H1 (cell line): ENCODE results near the gene PPM1L. TPM values are rescaled to one million over a fixed set of nuclear protein-coding genes. Genes with fewer than 3 reads are reported as not detected.

Experiments used
- CTCF ChIA-PET: fragments of 300-600 bp; sonication (Branson Sonifier 250); formaldehyde crosslinking; loops from one replicate; lab custom pipeline; 2021; ENCODE audit not compliant: partially characterized antibody; lab: Charles Lee
- POLR2A ChIA-PET: fragments of 300-600 bp; sonication (Branson Sonifier 250); formaldehyde crosslinking; loops from one replicate; lab custom pipeline; 2021; ENCODE audit warnings: inconsistent platforms; ENCODE audit not compliant: partially characterized antibody; lab: Charles Lee
- DNase-seq, 2 experiments: peaks; one replicate each; pipeline versions ENCODE4 v3.0.0 to v3.0.0-alpha.2; 2010 to 2022; ENCODE audit warnings: low spot score in 2 of 2, low read depth in 1 of 2, mixed read lengths in 1 of 2
- FAIRE-seq: peaks from 2 replicates; lab custom pipeline; 2011; peaks lifted over from hg19 to GRCh38; lab: Jason Lieb, UNC
- H2AFZ ChIP-seq: 2 replicates; pipeline ENCODE4 v1.8.1; 2012; ENCODE audit warnings: low read length, inconsistent platforms
- H2AK5ac ChIP-seq: 2 replicates; pipeline ENCODE4 v1.6.1; 2013; ENCODE audit warnings: low read depth, low read length
- H2BK120ac ChIP-seq: replicated peaks from 2 replicates; pipeline ENCODE3; 2013; ENCODE audit warnings: low read depth, low read length, inconsistent platforms
- H2BK12ac ChIP-seq: 2 replicates; pipeline ENCODE4 v1.6.1; 2013; ENCODE audit warnings: low read depth, low read length
- H2BK15ac ChIP-seq: 2 replicates; pipeline ENCODE4 v1.6.1; 2013; ENCODE audit warnings: low read length
- H2BK20ac ChIP-seq: 2 replicates; pipeline ENCODE4 v1.6.1; 2013; ENCODE audit warnings: low read length
- H2BK5ac ChIP-seq: 2 replicates; pipeline ENCODE4 v1.6.1; 2013; ENCODE audit warnings: low read depth, low read length
- H3K14ac ChIP-seq: 2 replicates; pipeline ENCODE4 v1.6.1; 2013; ENCODE audit warnings: inconsistent platforms; ENCODE audit not compliant: insufficient read length
- H3K18ac ChIP-seq: 2 replicates; pipeline ENCODE4 v1.6.1; 2013; ENCODE audit warnings: low read length; ENCODE audit errors: extremely low read depth
- H3K23ac ChIP-seq: 2 replicates; pipeline ENCODE4 v1.6.1; 2013; ENCODE audit warnings: inconsistent platforms; ENCODE audit not compliant: insufficient read length
- H3K23me2 ChIP-seq: 2 replicates; pipeline ENCODE4 v1.6.1; 2013; ENCODE audit warnings: low read depth, low read length
- H3K27ac ChIP-seq: 2 replicates; pipeline ENCODE4 v1.6.1; 2011; ENCODE audit warnings: low read depth, low read length, inconsistent platforms
- H3K27me3 ChIP-seq, 4 experiments: replicated peaks in 1 of 4; 1 replicate in 1 of 4; 2 replicates in 3 of 4; pipeline versions ENCODE4 v1.6.1 to v1.8.1; 2011 to 2013; ENCODE audit warnings: low read length in 3 of 4, mild to moderate bottlenecking in 3 of 4, inconsistent platforms in 2 of 4, mixed read lengths in 2 of 4, moderate library complexity in 1 of 4; ENCODE audit not compliant: control insufficient read depth in 3 of 4, insufficient read depth in 3 of 4; ENCODE audit errors: extremely low read depth in 1 of 4
- H3K36me3 ChIP-seq, 4 experiments: 2 replicates each; pipeline versions ENCODE4 v1.6.1 to v1.8.1; 2011 to 2013; ENCODE audit warnings: mild to moderate bottlenecking in 4 of 4, low read length in 3 of 4, moderate library complexity in 2 of 4, control low read depth in 1 of 4, inconsistent platforms in 1 of 4; ENCODE audit not compliant: insufficient read depth in 4 of 4, control insufficient read depth in 2 of 4
- H3K4ac ChIP-seq: replicated peaks from 2 replicates; pipeline ENCODE3; 2013; ENCODE audit warnings: low read length, low read depth, mixed read lengths, inconsistent platforms; ENCODE audit not compliant: insufficient read length
- H3K4me1 ChIP-seq, 4 experiments: replicated peaks in 1 of 4; 1 replicate in 1 of 4; 2 replicates in 3 of 4; pipeline versions ENCODE4 v1.6.1 to v1.8.1; 2011 to 2013; ENCODE audit warnings: low read length in 3 of 4, inconsistent platforms in 2 of 4, mixed read lengths in 1 of 4; ENCODE audit not compliant: insufficient read depth in 4 of 4, control insufficient read depth in 3 of 4
- H3K4me2 ChIP-seq, 2 experiments: 2 replicates each; pipeline versions ENCODE4 v1.6.1 to v1.8.1; 2011 to 2013; ENCODE audit warnings: low read depth in 2 of 2, low read length in 2 of 2, control low read depth in 1 of 2, inconsistent platforms in 1 of 2, mild to moderate bottlenecking in 1 of 2; ENCODE audit not compliant: insufficient read depth in 1 of 2
- H3K4me3 ChIP-seq, 4 experiments: fragments of 200-600, 300-600 bp in 1 of 4; sonication (generic), shearing (Covaris generic), sonication (Bioruptor Twin) in 1 of 4; 2 replicates each; pipeline versions ENCODE4 v1.5.1 to v1.8.1; 2011 to 2016; ENCODE audit warnings: low read length in 4 of 4, low read depth in 3 of 4, control low read depth in 2 of 4, inconsistent platforms in 2 of 4, mild to moderate bottlenecking in 2 of 4, mixed read lengths in 1 of 4, moderate library complexity in 1 of 4; ENCODE audit not compliant: insufficient read depth in 2 of 4; ENCODE audit errors: extremely low read depth in 1 of 4
- H3K56ac ChIP-seq: replicated peaks from 2 replicates; pipeline ENCODE3; 2013; ENCODE audit warnings: low read depth, mild to moderate bottlenecking, mixed read lengths, low read length, inconsistent platforms; ENCODE audit not compliant: insufficient read length
- H3K79me1 ChIP-seq: 2 replicates; pipeline ENCODE4 v1.6.1; 2013; ENCODE audit warnings: low read depth, low read length, control low read depth
- H3K79me2 ChIP-seq, 2 experiments: 2 replicates each; pipeline versions ENCODE4 v1.6.1 to v1.8.1; 2012 to 2013; ENCODE audit warnings: low read length in 2 of 2, mild to moderate bottlenecking in 2 of 2, inconsistent platforms in 1 of 2; ENCODE audit not compliant: insufficient read depth in 2 of 2, control insufficient read depth in 1 of 2
- H3K9ac ChIP-seq, 4 experiments: replicated peaks in 1 of 4; 1 replicate in 1 of 4; 2 replicates in 3 of 4; pipeline versions ENCODE4 v1.6.1 to v1.8.1; 2011 to 2013; ENCODE audit warnings: low read depth in 3 of 4, low read length in 3 of 4, control low read depth in 2 of 4, mild to moderate bottlenecking in 2 of 4, moderate library complexity in 2 of 4, inconsistent platforms in 1 of 4; ENCODE audit errors: extremely low read depth in 1 of 4
- H3K9me3 ChIP-seq, 2 experiments: 2 replicates each; pipeline versions ENCODE4 v1.6.1 to v1.8.1; 2012 to 2013; ENCODE audit warnings: mild to moderate bottlenecking in 2 of 2, moderate library complexity in 2 of 2, control low read depth in 1 of 2, inconsistent platforms in 1 of 2, low read depth in 1 of 2, low read length in 1 of 2, mixed read lengths in 1 of 2; ENCODE audit not compliant: insufficient read depth in 2 of 2
- H4K20me1 ChIP-seq, 2 experiments: replicated peaks in 1 of 2; 2 replicates each; pipeline versions ENCODE3 to v1.8.1; 2011 to 2013; ENCODE audit warnings: inconsistent platforms in 2 of 2, low read length in 2 of 2, mild to moderate bottlenecking in 1 of 2; ENCODE audit not compliant: insufficient read depth in 2 of 2, control insufficient read depth in 1 of 2
- H4K5ac ChIP-seq: 2 replicates; pipeline ENCODE4 v1.6.1; 2013; ENCODE audit warnings: low read length, low read depth, mixed read lengths, inconsistent platforms; ENCODE audit not compliant: insufficient read length
- H4K8ac ChIP-seq: 2 replicates; pipeline ENCODE4 v1.8.0; 2013; ENCODE audit warnings: mild to moderate bottlenecking, moderate library complexity, low read length, inconsistent platforms; ENCODE audit not compliant: insufficient read depth; ENCODE audit errors: extremely low read depth
- H4K91ac ChIP-seq: replicated peaks from 2 replicates; pipeline ENCODE3; 2013; ENCODE audit warnings: low read length, mixed read lengths, inconsistent platforms; ENCODE audit not compliant: insufficient read length
- ATF3 ChIP-seq: IDR thresholded peaks from 2 replicates; pipeline ENCODE4 v1.6.1; 2011; ENCODE audit warnings: low read depth, mild to moderate bottlenecking, low read length; ENCODE audit not compliant: insufficient read depth
- BRCA1 ChIP-seq: IDR thresholded peaks from 2 replicates; pipeline ENCODE4 v1.6.1; 2012; ENCODE audit warnings: low read depth, low read length, improper control_type of control experiment
- EP300 ChIP-seq, 2 experiments: IDR thresholded peaks; 1 replicate in 1 of 2; 2 replicates in 1 of 2; pipeline ENCODE4 v1.6.1; 2011 to 2012; ENCODE audit warnings: low read depth in 2 of 2, low read length in 2 of 2, mild to moderate bottlenecking in 2 of 2, borderline replicate concordance in 1 of 2, inconsistent platforms in 1 of 2, moderate library complexity in 1 of 2
- GTF2F1 ChIP-seq: IDR thresholded peaks from 2 replicates; pipeline ENCODE4 v1.6.1; 2012; ENCODE audit warnings: low read depth, low read length, improper control_type of control experiment, borderline replicate concordance
- JUN ChIP-seq: IDR thresholded peaks from 2 replicates; pipeline ENCODE4 v1.6.1; 2011; ENCODE audit warnings: low read depth, mild to moderate bottlenecking, improper control_type of control experiment, low read length
- KDM5A ChIP-seq: fragments of 200-600 bp; IDR thresholded peaks from 2 replicates; pipeline ENCODE4 v1.7.1; 2012; ENCODE audit warnings: mild to moderate bottlenecking, low read length, inconsistent platforms, mixed read lengths
- RAD21 ChIP-seq, 2 experiments: IDR thresholded peaks in 1 of 2; conservative IDR thresholded peaks in 1 of 2; 2 replicates each; pipeline ENCODE4 v1.6.1; 2011; ENCODE audit warnings: low read depth in 2 of 2, low read length in 2 of 2, improper control_type of control experiment in 1 of 2, inconsistent platforms in 1 of 2, mild to moderate bottlenecking in 1 of 2, moderate library complexity in 1 of 2
- RFX5 ChIP-seq: IDR thresholded peaks from 2 replicates; pipeline ENCODE4 v1.6.1; 2011; ENCODE audit warnings: low read depth, low read length, improper control_type of control experiment, borderline replicate concordance
- SIX5 ChIP-seq: IDR thresholded peaks from 2 replicates; pipeline ENCODE4 v1.6.1; 2011; ENCODE audit warnings: mild to moderate bottlenecking, low read depth, low read length
- WGBS, 2 experiments: shearing (Covaris generic) in 1 of 2; methylation state at CpG; one replicate each; pipeline versions ENCODE4 v1.1.6 to v1.1.7; 2013 to 2015; ENCODE audit warnings: low lambda C conversion rate in 2 of 2, mixed read lengths in 2 of 2, inconsistent platforms in 1 of 2, low coverage in 1 of 2, missing lambda C conversion rate in 1 of 2; ENCODE audit not compliant: insufficient replicate concordance in 2 of 2, insufficient coverage in 1 of 2, insufficient read length in 1 of 2; ENCODE audit errors: extremely low coverage in 1 of 2, missing lambda C conversion rate in 1 of 2; 5-methylcytosine and 5-hydroxymethylcytosine counted together
- polyA plus RNA-seq, 7 experiments: library from polyadenylated mRNA; depleted of rRNA in 3 of 7; stranded (reverse) in 5 of 7; unstranded in 2 of 7; fragments of >200 nt in 5 of 7; fragments of 200-250 nt in 2 of 7; gene quantifications; 1 replicate in 5 of 7; 2 replicates in 1 of 7; 4 replicates in 1 of 7; pipeline versions ENCODE4 v1.2.1 to v1.2.3, GENCODE V29; 2011 to 2013; ENCODE audit warnings: missing spikeins in 2 of 7, mixed read lengths in 2 of 7
- total RNA-seq: library from RNA; stranded (reverse); fragmentation: NEBNext Ultra II Directional; extraction: Animal tissue kit (Norgen Biotek cat#: 25700); gene quantifications from 2 replicates; pipeline ENCODE4 v1.2.1, GENCODE V29; 2021
- TF ChIP-seq, protein P1 (sequence below): IDR thresholded peaks from 2 replicates; pipeline ENCODE4 v1.6.1; 2012; ENCODE audit warnings: low read length, inconsistent platforms

Gene PPM1L
- total and polyA plus RNA-seq, 2 of the 8 experiments (the other 6 are each of a cell fraction or from before 2014, with no cell fraction given) = 2.8 to 18.1 TPM

DNA sequence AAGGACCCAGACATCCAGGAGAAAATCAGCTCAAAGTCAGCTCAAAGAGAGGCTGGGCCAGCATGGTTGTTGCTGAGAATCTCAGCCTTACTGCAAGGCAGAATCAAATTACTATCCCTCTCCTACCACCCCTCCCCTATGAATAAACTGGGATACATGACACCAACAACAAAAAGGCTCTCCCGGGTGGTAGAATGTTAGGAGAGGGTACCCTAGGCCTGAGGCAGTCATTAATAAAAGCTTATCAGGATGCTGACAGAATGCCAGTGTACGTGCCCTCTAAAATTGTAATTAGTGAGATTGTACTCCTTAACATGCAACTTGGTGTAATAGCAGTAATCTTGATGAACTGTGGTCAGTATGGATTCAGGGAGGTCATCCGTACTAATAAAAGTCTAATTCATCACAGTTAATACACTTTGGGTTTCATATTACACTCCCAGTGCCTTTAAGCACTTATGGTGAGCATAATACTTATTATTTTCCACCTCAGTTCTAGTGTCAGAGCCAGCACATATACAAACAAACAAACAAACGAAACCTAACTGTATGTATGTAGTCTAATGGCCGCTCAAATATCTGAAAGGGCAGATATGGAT is 272.6 kb downstream of the PPM1L start:
- Histone ChIP-seq H3K4me1 (no peaks in the 10 kb centered on the region; a peak in 1 of 7 replicates), H2BK12ac (no peak overlapping the region), H3K27ac (0 out of 2 replicates have a peak overlapping the region, but pooled peaks have one; percentile 8), H3K79me1 (no peaks in the 10 kb centered on the region), H3K4ac (no peak overlapping the region), H4K8ac (no peak overlapping the region), H4K5ac (no peak overlapping the region), H3K23ac (no peak overlapping the region), H2AK5ac (no peak overlapping the region), H3K9me3 (peaks cover 3 to 4% of the 10 kb centered on the region in 2 experiments; a peak in 3 of 4 replicates), H3K36me3 (peaks cover 0 to under 1% (median 0%) of the 10 kb centered on the region in 4 experiments; a peak in 2 of 8 replicates), H4K91ac (no peak overlapping the region), H3K79me2 (no peaks in the 10 kb centered on the region), H2BK5ac (no peak overlapping the region), H3K56ac (no peak overlapping the region), H3K4me3 (no peak overlapping the region), H4K20me1 (no peaks in the 10 kb centered on the region), H2BK20ac (no peak overlapping the region), H2BK15ac (no peak overlapping the region), H2BK120ac (no peak overlapping the region), H3K23me2 (no peaks in the 10 kb centered on the region), H2AFZ (no peak overlapping the region), H3K14ac (no peak overlapping the region), H3K27me3 (no peaks in the 10 kb centered on the region), H3K18ac (no peak overlapping the region), H3K4me2 (0 out of 4 replicates have a peak overlapping the region, but pooled peaks of 1 of the 2 experiments have one; percentile 5), H3K9ac (no peak overlapping the region)
- ChIA-PET CTCF (interaction anchor here (1.1 kb wide), 1 partner anchor 247 kb away, joined by 3 read pairs; no protein-coding TSS in a partner anchor), POLR2A (no interaction called here)
- 79% methylated on average over 5 of the region's 5 CpGs; no CpG with 5 or more reads in 1 of the 2 experiments for WGBS, 2 experiments
- FAIRE-seq = peak; percentile 69
- DNase-seq = peak in 1 of 2 experiments; percentile 2
- TF ChIP-seq, protein P1, sequence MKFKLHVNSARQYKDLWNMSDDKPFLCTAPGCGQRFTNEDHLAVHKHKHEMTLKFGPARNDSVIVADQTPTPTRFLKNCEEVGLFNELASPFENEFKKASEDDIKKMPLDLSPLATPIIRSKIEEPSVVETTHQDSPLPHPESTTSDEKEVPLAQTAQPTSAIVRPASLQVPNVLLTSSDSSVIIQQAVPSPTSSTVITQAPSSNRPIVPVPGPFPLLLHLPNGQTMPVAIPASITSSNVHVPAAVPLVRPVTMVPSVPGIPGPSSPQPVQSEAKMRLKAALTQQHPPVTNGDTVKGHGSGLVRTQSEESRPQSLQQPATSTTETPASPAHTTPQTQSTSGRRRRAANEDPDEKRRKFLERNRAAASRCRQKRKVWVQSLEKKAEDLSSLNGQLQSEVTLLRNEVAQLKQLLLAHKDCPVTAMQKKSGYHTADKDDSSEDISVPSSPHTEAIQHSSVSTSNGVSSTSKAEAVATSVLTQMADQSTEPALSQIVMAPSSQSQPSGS = no peak
- TF ChIP-seq ATF3 (no peak), SIX5 (no peak), EP300 (IDR thresholded peaks at IDR 0.05; ENCODE audit: borderline replicate concordance in 1 of 2, low read depth in 2 of 2, low read length in 2 of 2) (no peak), RFX5 (no peak), GTF2F1 (no peak), RAD21 (IDR thresholded peaks at IDR 0.05 in 1 of 2, conservative IDR thresholded peaks at IDR 0.05 in 1 of 2; ENCODE audit: low read depth in 2 of 2, low read length in 2 of 2) (no peak), KDM5A (no peak), BRCA1 (no peak), JUN (no peak)
